ENCODE data around the gene RPS6KA4.

The RPS6KA4 gene

DNA sequence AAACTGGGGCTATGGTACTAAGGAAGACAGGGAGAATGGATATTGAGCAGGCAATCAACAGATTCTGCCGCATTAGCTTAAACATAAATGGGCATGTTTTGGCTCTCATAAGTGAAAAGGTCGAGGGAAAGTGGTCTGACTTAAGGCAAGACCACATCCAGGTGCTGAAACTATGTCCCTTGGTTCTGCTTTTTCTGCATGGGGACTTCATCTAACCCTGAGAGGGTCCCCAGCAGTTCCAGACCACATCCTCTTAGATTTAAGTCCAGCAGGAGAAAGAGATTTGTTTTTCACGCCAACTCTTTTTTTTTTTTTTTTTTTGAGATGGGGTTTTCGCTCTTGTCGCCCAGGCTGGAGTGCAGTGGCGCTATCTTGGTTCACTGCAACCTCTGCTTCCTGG lies 5.5 kb downstream of the RPS6KA4 start:
- H3K27ac ChIP-seq = no peak overlapping the region
- TF ChIP-seq ZFX (IDR thresholded peaks at IDR 0.05; ENCODE audit: borderline replicate concordance) = no peak
- TF ChIP-seq, protein P1, sequence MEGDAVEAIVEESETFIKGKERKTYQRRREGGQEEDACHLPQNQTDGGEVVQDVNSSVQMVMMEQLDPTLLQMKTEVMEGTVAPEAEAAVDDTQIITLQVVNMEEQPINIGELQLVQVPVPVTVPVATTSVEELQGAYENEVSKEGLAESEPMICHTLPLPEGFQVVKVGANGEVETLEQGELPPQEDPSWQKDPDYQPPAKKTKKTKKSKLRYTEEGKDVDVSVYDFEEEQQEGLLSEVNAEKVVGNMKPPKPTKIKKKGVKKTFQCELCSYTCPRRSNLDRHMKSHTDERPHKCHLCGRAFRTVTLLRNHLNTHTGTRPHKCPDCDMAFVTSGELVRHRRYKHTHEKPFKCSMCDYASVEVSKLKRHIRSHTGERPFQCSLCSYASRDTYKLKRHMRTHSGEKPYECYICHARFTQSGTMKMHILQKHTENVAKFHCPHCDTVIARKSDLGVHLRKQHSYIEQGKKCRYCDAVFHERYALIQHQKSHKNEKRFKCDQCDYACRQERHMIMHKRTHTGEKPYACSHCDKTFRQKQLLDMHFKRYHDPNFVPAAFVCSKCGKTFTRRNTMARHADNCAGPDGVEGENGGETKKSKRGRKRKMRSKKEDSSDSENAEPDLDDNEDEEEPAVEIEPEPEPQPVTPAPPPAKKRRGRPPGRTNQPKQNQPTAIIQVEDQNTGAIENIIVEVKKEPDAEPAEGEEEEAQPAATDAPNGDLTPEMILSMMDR (IDR thresholded peaks at IDR 0.05) = no peak

- TF ChIP-seq, protein P1 (IDR thresholded peaks at IDR 0.05) = no peak
- no peak for TF ChIP-seq ZFX (IDR thresholded peaks at IDR 0.05; ENCODE audit: borderline replicate concordance)
- H3K27ac ChIP-seq = no peak overlapping the region
Observed at GRCh38 chr11:64364911-64365310, 5.9 kb downstream of the RPS6KA4 start.

DNA sequence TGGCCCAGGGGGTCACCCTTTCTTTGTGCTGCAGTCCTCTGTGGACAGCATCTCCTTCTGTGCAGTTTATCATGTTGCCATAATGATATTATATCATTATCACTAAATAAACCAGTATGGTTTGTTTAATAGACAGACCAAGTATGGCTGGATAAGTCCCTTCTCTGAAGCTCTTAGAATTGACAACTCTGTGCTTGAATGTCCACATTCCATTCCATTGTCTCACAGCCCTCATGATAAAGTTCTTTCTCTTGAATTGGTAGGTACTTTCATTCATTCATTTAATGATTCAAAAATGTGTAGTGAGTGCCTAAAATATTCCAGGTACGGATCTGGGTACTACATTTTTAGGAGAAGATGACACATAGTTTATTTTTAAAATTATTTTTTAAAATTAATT lies 7.8 kb downstream of the RPS6KA4 start:
- H3K27ac ChIP-seq = no peak overlapping the region
- TF ChIP-seq, protein P1 (IDR thresholded peaks at IDR 0.05) = no peak
- no peak for TF ChIP-seq ZFX (IDR thresholded peaks at IDR 0.05; ENCODE audit: borderline replicate concordance)

- no peak overlapping the region for H3K27ac ChIP-seq
- TF ChIP-seq, protein P1 (IDR thresholded peaks at IDR 0.05) = no peak
- no peak for TF ChIP-seq ZFX (IDR thresholded peaks at IDR 0.05; ENCODE audit: borderline replicate concordance)
Observed at GRCh38 chr11:64367931-64368672, 9.1 kb downstream of the RPS6KA4 start.

GRCh38 chr11:64368673-64369074 lies 9.7 kb downstream of the RPS6KA4 start:
- no peak overlapping the region for H3K27ac ChIP-seq
- no peak for TF ChIP-seq ZFX (IDR thresholded peaks at IDR 0.05; ENCODE audit: borderline replicate concordance)
- TF ChIP-seq, protein P1 (IDR thresholded peaks at IDR 0.05) = no peak

GRCh38 chr11:64369440-64370421 lies 10.8 kb downstream of the RPS6KA4 start:
- no peak for TF ChIP-seq ZFX (IDR thresholded peaks at IDR 0.05; ENCODE audit: borderline replicate concordance)
- TF ChIP-seq, protein P1 (IDR thresholded peaks at IDR 0.05) = no peak
- no peak overlapping the region for H3K27ac ChIP-seq

Data from 22Rv1 (cell line).